ENCODE data around the gene AAGAB.

- TF ChIP-seq, protein P1, sequence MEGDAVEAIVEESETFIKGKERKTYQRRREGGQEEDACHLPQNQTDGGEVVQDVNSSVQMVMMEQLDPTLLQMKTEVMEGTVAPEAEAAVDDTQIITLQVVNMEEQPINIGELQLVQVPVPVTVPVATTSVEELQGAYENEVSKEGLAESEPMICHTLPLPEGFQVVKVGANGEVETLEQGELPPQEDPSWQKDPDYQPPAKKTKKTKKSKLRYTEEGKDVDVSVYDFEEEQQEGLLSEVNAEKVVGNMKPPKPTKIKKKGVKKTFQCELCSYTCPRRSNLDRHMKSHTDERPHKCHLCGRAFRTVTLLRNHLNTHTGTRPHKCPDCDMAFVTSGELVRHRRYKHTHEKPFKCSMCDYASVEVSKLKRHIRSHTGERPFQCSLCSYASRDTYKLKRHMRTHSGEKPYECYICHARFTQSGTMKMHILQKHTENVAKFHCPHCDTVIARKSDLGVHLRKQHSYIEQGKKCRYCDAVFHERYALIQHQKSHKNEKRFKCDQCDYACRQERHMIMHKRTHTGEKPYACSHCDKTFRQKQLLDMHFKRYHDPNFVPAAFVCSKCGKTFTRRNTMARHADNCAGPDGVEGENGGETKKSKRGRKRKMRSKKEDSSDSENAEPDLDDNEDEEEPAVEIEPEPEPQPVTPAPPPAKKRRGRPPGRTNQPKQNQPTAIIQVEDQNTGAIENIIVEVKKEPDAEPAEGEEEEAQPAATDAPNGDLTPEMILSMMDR (conservative IDR thresholded peaks at IDR 0.05): no peak
- no peak for TF ChIP-seq ZFX (IDR thresholded peaks at IDR 0.05)
Observed at GRCh38 chr15:67198157-67198754, 56.2 kb downstream of the AAGAB start.

Data from C4-2B (cell line).